ENCODE measurements around the gene CEBPZOS. TPM values are rescaled to one million over a fixed set of nuclear protein-coding genes. Genes with fewer than 3 reads are reported as not detected.

The CEBPZOS gene
- total RNA-seq, 4 donors from 2014 or later, result 16.3 to 33.6 (median 20.1) TPM

- Histone ChIP-seq H3K27me3 (no peaks in the 10 kb centered on the region), H3K27ac (peak overlapping the region; percentile 86), H3K4me3 (peak overlapping the region; percentile 71), H3K36me3 (no peaks in the 10 kb centered on the region), H3K9me3 (no peaks in the 10 kb centered on the region), H3K4me1 (peaks cover 48% of the 10 kb centered on the region)
- TF ChIP-seq POLR2AphosphoS5 (IDR thresholded peaks at IDR 0.05) (no peak), EP300 (IDR thresholded peaks at IDR 0.05) (no peak), CTCF (IDR thresholded peaks at IDR 0.05) (no peak), POLR2A (IDR thresholded peaks at IDR 0.05) (no peak)
- 1% methylated on average over 26 of the region's 27 CpGs for WGBS
- peak; percentile 73 to 83 for DNase-seq (ENCODE audit: low spot score in 2 of 2)
Observed at GRCh38 chr2:37156071-37156856, 40.0 kb upstream of the CEBPZOS start.

- DNase-seq (ENCODE audit: low spot score in 2 of 2), result peak; percentile 92 to 94
- H3K27ac ChIP-seq, result peak within 1 kb of the TSS; percentile 86
- no peaks in the 10 kb centered on the region for H3K9me3 ChIP-seq
- H3K27me3 ChIP-seq, result no peaks in the 10 kb centered on the region
- H3K4me3 ChIP-seq, result peak within 1 kb of the TSS; percentile 71
- peak in 1 of 3 donors; percentile 19 for TF ChIP-seq POLR2AphosphoS5 (IDR thresholded peaks at IDR 0.05)
- no peak for TF ChIP-seq POLR2A (IDR thresholded peaks at IDR 0.05)
- H3K36me3 ChIP-seq, result no peaks in the 10 kb centered on the region
- peaks cover 48% of the 10 kb centered on the region for H3K4me1 ChIP-seq
- 7% methylated on average over 34 of the region's 55 CpGs for WGBS
Observed at GRCh38 chr2:37156857-37157714, 39.2 kb upstream of the CEBPZOS start, which contains the start of gene EIF2AK2. Gene EIF2AK2 (minus strand): TSS chr2:37156980. CDS start chr2:37147806, 9,174 bp downstream.

GRCh38 chr2:37164757-37165156 lies 31.5 kb upstream of the CEBPZOS start:
- Histone ChIP-seq H3K27me3 (no peaks in the 10 kb centered on the region), H3K4me1 (peaks cover 6% of the 10 kb centered on the region), H3K9me3 (peaks cover 7% of the 10 kb centered on the region), H3K36me3 (no peaks in the 10 kb centered on the region), H3K27ac (no peak overlapping the region), H3K4me3 (no peak overlapping the region)
- TF ChIP-seq EP300 (IDR thresholded peaks at IDR 0.05) (no peak), POLR2A (IDR thresholded peaks at IDR 0.05) (no peak), CTCF (IDR thresholded peaks at IDR 0.05) (no peak), POLR2AphosphoS5 (IDR thresholded peaks at IDR 0.05) (no peak)
- 97% methylated on average over 1 of the region's 1 CpG for WGBS
- DNase-seq (ENCODE audit: low spot score in 2 of 2), result no peak

- no peak overlapping the region for H3K27ac ChIP-seq
- no peak for TF ChIP-seq POLR2A (IDR thresholded peaks at IDR 0.05)
- no peak for TF ChIP-seq POLR2AphosphoS5 (IDR thresholded peaks at IDR 0.05)
- no peak for TF ChIP-seq CTCF (IDR thresholded peaks at IDR 0.05)
- TF ChIP-seq EP300 (IDR thresholded peaks at IDR 0.05), result no peak
- no peaks in the 10 kb centered on the region for H3K36me3 ChIP-seq
- DNase-seq (ENCODE audit: low spot score in 2 of 2), result no peak
- no peaks in the 10 kb centered on the region for H3K27me3 ChIP-seq
- H3K9me3 ChIP-seq, result peaks cover 7% of the 10 kb centered on the region
- WGBS, result 80% methylated on average over 3 of the region's 3 CpGs
- H3K4me3 ChIP-seq, result no peak overlapping the region
- no peaks in the 10 kb centered on the region for H3K4me1 ChIP-seq
Observed at GRCh38 chr2:37167636-37168180, 28.6 kb upstream of the CEBPZOS start.

- 42% methylated on average over 17 of the region's 17 CpGs for WGBS
- no peaks in the 10 kb centered on the region for H3K27me3 ChIP-seq
- H3K4me1 ChIP-seq, result no peaks in the 10 kb centered on the region
- H3K4me3 ChIP-seq, result no peak overlapping the region
- peak; percentile 25 to 56 for TF ChIP-seq CTCF (IDR thresholded peaks at IDR 0.05)
- TF ChIP-seq POLR2AphosphoS5 (IDR thresholded peaks at IDR 0.05), result no peak
- H3K27ac ChIP-seq, result no peak overlapping the region
- no peaks in the 10 kb centered on the region for H3K36me3 ChIP-seq
- no peak for DNase-seq (ENCODE audit: low spot score in 2 of 2)
- H3K9me3 ChIP-seq, result peaks cover 7% of the 10 kb centered on the region
Observed at GRCh38 chr2:37168217-37168981, 27.9 kb upstream of the CEBPZOS start.

Measured in suprapubic skin (tissue), 4 donors.